Measurements from ENCODE around the gene HAGH.

Gene HAGH

GRCh38 chr16:1821861-1822611 lies 4.6 kb downstream of the HAGH start:
- H3K4me3 Mint-ChIP-seq = no peak overlapping the region
- H3K4me1 Mint-ChIP-seq (ENCODE audit: low read depth) = peaks cover 22% of the 10 kb centered on the region
- no peaks in the 10 kb centered on the region for H3K9me3 Mint-ChIP-seq
- H3K27ac Mint-ChIP-seq = no peak overlapping the region
- H3K36me3 Mint-ChIP-seq (ENCODE audit: low read depth) = peaks cover 40% of the 10 kb centered on the region
- no peaks in the 10 kb centered on the region for H3K27me3 Mint-ChIP-seq
- DNase-seq = no peak

GRCh38 chr16:1820946-1821290 lies 5.7 kb downstream of the HAGH start:
- Mint-ChIP-seq H3K27ac (no peak overlapping the region), H3K4me1 (ENCODE audit: low read depth) (peaks cover 22% of the 10 kb centered on the region), H3K9me3 (no peaks in the 10 kb centered on the region), H3K4me3 (no peak overlapping the region), H3K36me3 (ENCODE audit: low read depth) (peaks cover 46% of the 10 kb centered on the region), H3K27me3 (no peaks in the 10 kb centered on the region)
- no peak for DNase-seq

GRCh38 chr16:1820096-1820945 lies 6.3 kb downstream of the HAGH start:
- no peak overlapping the region for H3K4me3 Mint-ChIP-seq
- no peaks in the 10 kb centered on the region for H3K27me3 Mint-ChIP-seq
- H3K4me1 Mint-ChIP-seq (ENCODE audit: low read depth) = peaks cover 16% of the 10 kb centered on the region
- H3K36me3 Mint-ChIP-seq (ENCODE audit: low read depth) = peaks cover 50% of the 10 kb centered on the region
- DNase-seq = no peak
- H3K27ac Mint-ChIP-seq = no peak overlapping the region
- no peaks in the 10 kb centered on the region for H3K9me3 Mint-ChIP-seq

GRCh38 chr16:1819611-1820010 lies 7.0 kb downstream of the HAGH start:
- H3K9me3 Mint-ChIP-seq = no peaks in the 10 kb centered on the region
- no peaks in the 10 kb centered on the region for H3K27me3 Mint-ChIP-seq
- H3K4me1 Mint-ChIP-seq (ENCODE audit: low read depth) = peaks cover 10% of the 10 kb centered on the region
- peak overlapping the region; percentile 52 for H3K27ac Mint-ChIP-seq
- no peak overlapping the region for H3K4me3 Mint-ChIP-seq
- DNase-seq = no peak
- H3K36me3 Mint-ChIP-seq (ENCODE audit: low read depth) = peaks cover 56% of the 10 kb centered on the region

- Mint-ChIP-seq H3K27me3 (no peaks in the 10 kb centered on the region), H3K9me3 (no peaks in the 10 kb centered on the region), H3K36me3 (ENCODE audit: low read depth) (peaks cover 57% of the 10 kb centered on the region), H3K4me3 (no peak overlapping the region), H3K4me1 (ENCODE audit: low read depth) (peaks cover 4% of the 10 kb centered on the region), H3K27ac (no peak overlapping the region)
- DNase-seq = no peak
Measured at GRCh38 chr16:1818873-1819525, 7.6 kb downstream of the HAGH start.

- Mint-ChIP-seq H3K27ac (no peak overlapping the region), H3K27me3 (no peaks in the 10 kb centered on the region), H3K4me3 (no peak overlapping the region), H3K4me1 (ENCODE audit: low read depth) (peaks cover 2% of the 10 kb centered on the region), H3K9me3 (no peaks in the 10 kb centered on the region), H3K36me3 (ENCODE audit: low read depth) (peaks cover 64% of the 10 kb centered on the region)
- DNase-seq = no peak
Measured at GRCh38 chr16:1818204-1818872, 8.3 kb downstream of the HAGH start.

GRCh38 chr16:1817716-1818115 lies 8.9 kb downstream of the HAGH start:
- Mint-ChIP-seq H3K4me1 (ENCODE audit: low read depth) (peaks cover 8% of the 10 kb centered on the region), H3K9me3 (no peaks in the 10 kb centered on the region), H3K36me3 (ENCODE audit: low read depth) (peaks cover 69% of the 10 kb centered on the region), H3K27ac (peak overlapping the region; percentile 29), H3K27me3 (no peaks in the 10 kb centered on the region), H3K4me3 (no peak overlapping the region)
- no peak for DNase-seq

GRCh38 chr16:1817276-1817589 lies 9.4 kb downstream of the HAGH start:
- Mint-ChIP-seq H3K4me3 (no peak overlapping the region), H3K27me3 (no peaks in the 10 kb centered on the region), H3K36me3 (ENCODE audit: low read depth) (peaks cover 70% of the 10 kb centered on the region), H3K27ac (peak overlapping the region; percentile 29), H3K9me3 (no peaks in the 10 kb centered on the region), H3K4me1 (ENCODE audit: low read depth) (peaks cover 11% of the 10 kb centered on the region)
- DNase-seq = no peak

- peaks cover 67% of the 10 kb centered on the region for H3K36me3 Mint-ChIP-seq (ENCODE audit: low read depth)
- no peaks in the 10 kb centered on the region for H3K9me3 Mint-ChIP-seq
- no peak for DNase-seq
- no peaks in the 10 kb centered on the region for H3K27me3 Mint-ChIP-seq
- peaks cover 11% of the 10 kb centered on the region for H3K4me1 Mint-ChIP-seq (ENCODE audit: low read depth)
- no peak overlapping the region for H3K4me3 Mint-ChIP-seq
- H3K27ac Mint-ChIP-seq = no peak overlapping the region
Measured at GRCh38 chr16:1816396-1817275, 10.0 kb downstream of the HAGH start.

- peaks cover 58% of the 10 kb centered on the region for H3K36me3 Mint-ChIP-seq (ENCODE audit: low read depth)
- H3K9me3 Mint-ChIP-seq = no peaks in the 10 kb centered on the region
- no peaks in the 10 kb centered on the region for H3K27me3 Mint-ChIP-seq
- DNase-seq = no peak
- peak overlapping the region; percentile 45 for H3K27ac Mint-ChIP-seq
- H3K4me3 Mint-ChIP-seq = no peak overlapping the region
- peaks cover 11% of the 10 kb centered on the region for H3K4me1 Mint-ChIP-seq (ENCODE audit: low read depth)
Measured at GRCh38 chr16:1815461-1815860, 11.2 kb downstream of the HAGH start.

GRCh38 chr16:1812732-1813163 lies 13.9 kb downstream of the HAGH start:
- Mint-ChIP-seq H3K4me3 (no peak overlapping the region), H3K4me1 (ENCODE audit: low read depth) (peaks cover 11% of the 10 kb centered on the region), H3K36me3 (ENCODE audit: low read depth) (peaks cover 67% of the 10 kb centered on the region), H3K27ac (peak overlapping the region; percentile 74), H3K9me3 (no peaks in the 10 kb centered on the region), H3K27me3 (no peaks in the 10 kb centered on the region)
- peak; percentile 53 for DNase-seq

GRCh38 chr16:1810536-1810935 lies 16.1 kb downstream of the HAGH start:
- DNase-seq = no peak
- Mint-ChIP-seq H3K27ac (no peak overlapping the region), H3K9me3 (no peaks in the 10 kb centered on the region), H3K36me3 (ENCODE audit: low read depth) (peaks cover 72% of the 10 kb centered on the region), H3K27me3 (no peaks in the 10 kb centered on the region), H3K4me3 (no peak overlapping the region), H3K4me1 (ENCODE audit: low read depth) (peaks cover 11% of the 10 kb centered on the region)

- peaks cover 72% of the 10 kb centered on the region for H3K36me3 Mint-ChIP-seq (ENCODE audit: low read depth)
- H3K9me3 Mint-ChIP-seq = no peaks in the 10 kb centered on the region
- no peak overlapping the region for H3K4me3 Mint-ChIP-seq
- DNase-seq = no peak
- H3K27me3 Mint-ChIP-seq = no peaks in the 10 kb centered on the region
- no peak overlapping the region for H3K27ac Mint-ChIP-seq
- H3K4me1 Mint-ChIP-seq (ENCODE audit: low read depth) = peaks cover 11% of the 10 kb centered on the region
Measured at GRCh38 chr16:1810106-1810505, 16.5 kb downstream of the HAGH start.
